Stomach (tissue), 4 donors: ENCODE data around the gene GCA.

Experiments used
- POLR2AphosphoS5 ChIP-seq, 3 donors: sonication (generic); formaldehyde crosslinking; IDR thresholded peaks; one replicate each; pipeline ENCODE4 v1.6.1; 2016; ENCODE audit warnings: antibody characterized with exemption in 3 of 3
- TF ChIP-seq, protein P1 (sequence below), 7 experiments: fragments of 450-650 bp in 4 of 7; fragments of 200-600 bp in 3 of 7; sonication (generic) in 3 of 7; IDR thresholded peaks; one replicate each; pipeline ENCODE4 v1.5.1; 2016 to 2019; ENCODE audit warnings: antibody characterized with exemption in 7 of 7, control low read depth in 2 of 7, mild to moderate bottlenecking in 1 of 7

DNA sequence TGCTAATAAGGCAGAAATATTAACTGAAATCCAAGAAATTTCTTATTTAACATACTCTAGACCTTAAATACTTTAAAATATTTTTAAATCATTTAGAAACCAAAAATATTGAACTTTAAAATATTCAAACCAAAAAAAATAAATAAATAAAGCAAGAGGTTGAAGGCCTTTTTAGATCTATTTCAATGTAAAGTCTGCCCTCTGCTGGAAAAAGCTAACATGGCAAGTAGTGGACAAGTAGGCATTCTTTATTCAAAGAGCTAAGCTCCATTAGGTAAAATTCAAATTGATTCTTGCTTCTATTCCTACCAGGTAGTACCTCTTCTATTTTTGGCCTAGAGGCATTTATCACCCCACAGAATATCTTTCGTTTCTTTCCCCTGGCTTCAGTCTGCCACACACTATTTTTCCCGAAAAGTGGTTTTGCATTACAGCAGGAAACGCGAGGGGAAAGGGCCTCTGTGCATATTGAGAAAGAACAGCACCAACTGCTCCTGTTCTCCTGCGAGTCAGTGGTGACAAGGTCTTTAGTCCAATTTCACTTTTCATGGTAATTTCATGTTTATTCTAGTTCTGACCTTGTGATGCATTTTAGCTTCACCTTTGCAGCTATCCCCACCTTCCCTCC is 45.9 kb upstream of the GCA start:
- TF ChIP-seq, protein P1, sequence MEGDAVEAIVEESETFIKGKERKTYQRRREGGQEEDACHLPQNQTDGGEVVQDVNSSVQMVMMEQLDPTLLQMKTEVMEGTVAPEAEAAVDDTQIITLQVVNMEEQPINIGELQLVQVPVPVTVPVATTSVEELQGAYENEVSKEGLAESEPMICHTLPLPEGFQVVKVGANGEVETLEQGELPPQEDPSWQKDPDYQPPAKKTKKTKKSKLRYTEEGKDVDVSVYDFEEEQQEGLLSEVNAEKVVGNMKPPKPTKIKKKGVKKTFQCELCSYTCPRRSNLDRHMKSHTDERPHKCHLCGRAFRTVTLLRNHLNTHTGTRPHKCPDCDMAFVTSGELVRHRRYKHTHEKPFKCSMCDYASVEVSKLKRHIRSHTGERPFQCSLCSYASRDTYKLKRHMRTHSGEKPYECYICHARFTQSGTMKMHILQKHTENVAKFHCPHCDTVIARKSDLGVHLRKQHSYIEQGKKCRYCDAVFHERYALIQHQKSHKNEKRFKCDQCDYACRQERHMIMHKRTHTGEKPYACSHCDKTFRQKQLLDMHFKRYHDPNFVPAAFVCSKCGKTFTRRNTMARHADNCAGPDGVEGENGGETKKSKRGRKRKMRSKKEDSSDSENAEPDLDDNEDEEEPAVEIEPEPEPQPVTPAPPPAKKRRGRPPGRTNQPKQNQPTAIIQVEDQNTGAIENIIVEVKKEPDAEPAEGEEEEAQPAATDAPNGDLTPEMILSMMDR (IDR thresholded peaks at IDR 0.05), result peak in 5 of 7 experiments; percentile 65 to 89 (median 82)
- no peak for TF ChIP-seq POLR2AphosphoS5 (IDR thresholded peaks at IDR 0.05)
